Measurements from ENCODE around the gene DLL3.

DLL3 gene

DNA sequence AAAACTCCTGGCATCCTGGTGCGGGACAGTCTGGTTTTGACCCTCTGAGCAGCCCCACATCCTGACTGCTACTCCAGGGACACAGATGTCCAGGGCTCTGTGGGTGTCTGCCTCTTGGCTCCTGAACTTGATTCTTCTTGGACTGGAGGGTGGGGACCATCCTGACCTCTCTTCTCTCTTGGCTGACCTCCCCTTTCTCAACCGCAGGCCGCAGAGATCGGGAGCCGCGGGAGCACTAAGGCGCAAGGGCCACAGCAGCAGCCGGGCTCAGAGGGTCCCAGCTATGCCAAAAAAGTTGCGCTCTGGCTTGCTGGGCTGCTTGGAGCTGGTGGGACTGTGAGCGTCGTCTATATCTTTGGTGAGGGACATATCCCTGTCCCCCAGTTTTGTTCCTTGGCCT, 17.1 kb upstream of the DLL3 start:
- no peak for DNase-seq (ENCODE audit: low read depth in 3 of 3, low spot score in 1 of 3)

DNA sequence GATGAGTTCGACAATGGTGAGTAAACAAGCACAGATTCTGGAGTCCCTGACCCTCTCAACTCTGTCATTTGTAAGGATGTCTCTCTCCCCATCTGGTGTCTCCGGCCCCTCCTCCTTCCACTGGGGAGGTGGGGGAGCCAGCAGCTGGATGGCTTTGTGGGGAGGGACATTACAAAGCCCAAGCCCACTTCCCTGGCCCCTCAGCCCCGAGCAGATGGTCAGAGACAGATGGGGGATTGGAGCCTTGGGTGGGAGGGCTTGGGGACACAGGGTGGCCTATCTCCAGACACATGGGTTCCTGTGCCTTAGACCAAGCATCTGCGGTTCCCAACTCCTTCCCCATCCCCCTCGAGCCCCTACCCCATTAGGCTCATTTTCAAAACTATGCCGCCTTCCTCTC, 15.6 kb upstream of the DLL3 start:
- no peak for DNase-seq (ENCODE audit: low read depth in 3 of 3, low spot score in 1 of 3)

DNA sequence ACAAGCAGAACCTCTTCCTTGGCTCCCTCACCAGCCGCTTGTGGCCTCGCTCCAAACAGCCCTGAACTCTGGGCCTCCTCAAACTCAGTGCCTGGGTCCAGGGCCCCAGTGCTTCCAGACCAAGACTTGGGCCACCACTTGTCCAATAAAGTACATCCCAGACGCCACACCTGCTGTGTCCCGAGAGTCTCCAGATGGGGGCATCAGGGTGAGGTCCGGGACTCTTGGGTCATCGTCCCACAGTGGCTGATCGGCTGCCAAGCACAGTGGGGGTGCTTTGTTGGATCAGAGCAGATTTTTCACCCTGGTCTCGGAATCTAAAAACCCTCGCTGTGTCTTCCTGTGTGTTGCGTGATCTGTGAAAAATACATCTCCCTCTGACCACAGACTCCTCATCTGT, 9.0 kb upstream of the DLL3 start:
- DNase-seq (ENCODE audit: low read depth in 3 of 3, low spot score in 1 of 3) = no peak

DNA sequence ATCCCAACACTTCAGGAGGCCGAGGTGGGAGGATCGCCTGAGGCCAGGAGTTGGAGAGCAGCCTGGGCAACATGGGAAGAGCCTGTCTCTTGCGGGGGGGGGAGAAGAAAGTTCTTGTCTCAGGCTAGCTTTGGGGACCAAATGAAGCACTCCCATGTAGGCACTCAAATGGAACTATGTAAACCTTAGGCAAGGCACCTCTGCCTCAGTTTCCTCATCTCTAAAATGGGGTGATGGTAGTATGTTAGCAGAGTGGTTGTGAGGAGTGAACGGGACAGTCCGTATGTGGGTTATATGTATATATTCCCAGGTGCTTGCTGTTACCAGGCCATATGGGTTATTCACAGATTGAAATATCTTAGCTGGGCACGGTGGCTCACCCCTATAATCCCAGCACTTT, 6.5 kb upstream of the DLL3 start:
- DNase-seq (ENCODE audit: low read depth in 3 of 3, low spot score in 1 of 3) = no peak

DNA sequence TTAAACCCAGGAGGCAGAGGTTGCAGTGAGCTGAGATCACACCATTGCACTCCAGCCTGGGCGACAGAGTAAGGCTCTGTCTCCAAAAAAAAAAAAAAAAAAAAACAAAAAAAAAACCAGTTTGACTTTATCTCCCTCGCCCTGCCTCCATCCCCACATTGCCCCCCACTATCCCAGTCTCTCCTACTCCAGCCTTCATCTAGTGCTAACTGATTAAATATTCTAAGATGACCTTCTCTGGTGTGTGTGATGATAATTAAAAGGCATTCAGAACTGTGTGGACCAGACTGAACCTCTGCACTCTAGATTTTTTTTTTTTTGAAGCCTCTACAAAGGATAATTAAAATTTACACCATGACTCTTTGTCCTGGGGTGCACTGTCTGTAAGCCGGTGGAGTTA, 6.0 kb upstream of the DLL3 start:
- DNase-seq (ENCODE audit: low read depth in 3 of 3, low spot score in 1 of 3) = no peak

DNA sequence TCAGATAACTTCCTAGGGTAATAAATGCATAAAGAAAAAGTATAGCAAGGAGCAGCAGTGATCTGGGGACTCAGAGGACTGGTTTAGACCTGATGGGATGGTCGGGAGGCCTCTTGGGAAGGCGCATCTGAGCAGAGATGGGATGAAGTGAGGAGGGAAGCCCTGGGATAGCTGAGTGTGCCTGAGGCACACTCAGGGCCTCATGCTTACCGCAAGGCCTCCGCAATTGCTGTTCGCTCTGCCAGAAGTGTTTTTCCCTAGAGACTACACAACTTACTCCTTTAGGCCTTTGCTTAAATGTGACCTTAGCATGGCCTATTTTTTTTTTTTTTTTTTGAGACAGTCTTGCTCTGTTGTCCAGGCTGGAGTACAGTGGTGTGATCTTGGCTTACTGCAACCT, 4.1 kb upstream of the DLL3 start:
- DNase-seq (ENCODE audit: low read depth in 3 of 3, low spot score in 1 of 3) = no peak

DNA sequence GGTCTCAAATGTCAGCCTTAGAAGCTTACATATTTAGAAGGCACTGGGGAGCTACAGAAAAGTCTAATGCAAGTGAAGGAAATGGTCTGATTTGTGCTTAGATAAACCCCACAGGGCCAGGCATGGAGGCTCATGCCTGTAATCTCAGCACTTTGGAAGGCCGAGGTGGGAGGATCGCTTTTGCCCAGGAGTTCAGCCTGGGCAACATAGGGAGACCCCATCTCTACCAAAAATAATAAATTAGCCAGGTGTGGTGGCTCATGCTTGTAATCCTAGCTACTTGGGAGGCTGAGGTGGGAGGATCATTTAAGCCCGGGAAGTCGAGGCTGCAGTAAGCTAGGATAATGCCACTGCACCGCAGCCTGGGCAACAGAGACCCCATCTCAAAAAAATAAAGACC, 2.7 kb upstream of the DLL3 start:
- no peak for DNase-seq (ENCODE audit: low read depth in 3 of 3, low spot score in 1 of 3)

DNA sequence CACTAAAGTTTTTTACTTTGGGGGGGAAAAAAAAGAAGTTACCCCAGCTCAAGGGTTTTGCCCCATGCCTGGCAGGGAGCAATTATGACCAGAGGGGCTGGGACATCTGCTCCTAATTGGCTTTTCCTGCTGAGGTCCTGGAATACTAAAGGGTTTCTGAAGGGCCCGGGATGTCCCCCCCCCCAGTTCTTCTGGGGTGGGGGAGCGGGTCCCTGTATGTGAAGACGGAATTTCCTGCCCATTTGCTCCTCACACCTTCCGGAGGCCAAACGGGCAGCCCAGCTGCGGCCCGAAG, 1.1 kb upstream of the DLL3 start:
- DNase-seq (ENCODE audit: low read depth in 3 of 3, low spot score in 1 of 3) = no peak

DNA sequence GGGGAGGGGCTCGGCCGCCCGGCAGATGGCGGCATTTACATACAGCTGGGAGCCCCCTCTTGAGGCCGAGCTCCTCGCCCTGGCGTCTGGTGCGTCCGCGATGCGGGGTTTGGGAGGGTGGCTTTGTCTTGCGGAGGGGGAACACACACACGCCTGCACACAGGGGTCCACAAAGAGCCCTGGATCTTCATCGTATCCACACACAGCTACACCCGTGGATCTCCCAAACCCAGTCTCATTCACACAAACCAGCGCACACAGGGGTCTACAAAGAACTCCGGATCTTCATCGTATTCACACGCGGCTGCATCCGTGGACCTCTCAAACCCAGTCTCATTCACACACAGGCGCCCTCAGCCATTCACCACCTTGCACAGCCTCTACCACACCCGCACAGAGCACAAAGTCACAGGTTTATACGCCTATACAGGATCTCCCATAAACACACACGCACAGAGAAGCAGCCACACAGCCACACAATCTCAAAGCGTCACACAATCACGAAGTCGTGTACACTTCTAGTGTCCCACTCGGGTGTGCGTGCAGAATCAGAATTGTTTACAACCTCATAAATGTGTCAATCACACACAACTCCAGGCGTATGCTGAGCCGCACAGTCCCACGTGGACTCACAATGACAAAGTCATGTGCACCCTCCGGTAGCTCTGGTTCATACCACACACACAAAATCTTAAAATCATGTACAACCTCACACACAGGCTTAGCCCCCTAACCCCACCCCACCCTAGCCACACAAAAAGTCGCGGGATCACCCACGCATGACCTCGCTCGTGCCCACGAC, 550 bp upstream of the DLL3 start:
- no peak for DNase-seq (ENCODE audit: low read depth in 3 of 3, low spot score in 1 of 3)

DNA sequence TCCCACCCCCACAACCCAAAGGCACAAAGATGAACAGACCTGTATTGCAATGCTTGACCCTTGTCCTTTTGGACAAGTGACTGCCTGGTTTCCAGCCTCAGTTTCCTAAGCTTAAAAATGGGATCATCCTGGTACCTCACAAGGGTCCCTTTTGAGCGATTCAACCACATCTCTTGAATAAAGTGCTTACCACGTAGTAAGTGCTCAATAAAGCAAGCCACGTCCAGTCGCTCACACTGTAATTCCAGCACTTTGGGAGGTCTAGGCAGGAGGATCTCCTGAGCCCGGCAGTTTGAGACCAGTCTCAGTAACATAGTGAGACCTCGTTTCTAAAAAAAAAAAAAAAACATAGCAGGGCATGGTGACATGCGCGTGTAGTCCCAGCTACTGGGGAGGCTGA, 1.2 kb downstream of the DLL3 start:
- no peak for DNase-seq (ENCODE audit: low read depth in 3 of 3, low spot score in 1 of 3)

DNA sequence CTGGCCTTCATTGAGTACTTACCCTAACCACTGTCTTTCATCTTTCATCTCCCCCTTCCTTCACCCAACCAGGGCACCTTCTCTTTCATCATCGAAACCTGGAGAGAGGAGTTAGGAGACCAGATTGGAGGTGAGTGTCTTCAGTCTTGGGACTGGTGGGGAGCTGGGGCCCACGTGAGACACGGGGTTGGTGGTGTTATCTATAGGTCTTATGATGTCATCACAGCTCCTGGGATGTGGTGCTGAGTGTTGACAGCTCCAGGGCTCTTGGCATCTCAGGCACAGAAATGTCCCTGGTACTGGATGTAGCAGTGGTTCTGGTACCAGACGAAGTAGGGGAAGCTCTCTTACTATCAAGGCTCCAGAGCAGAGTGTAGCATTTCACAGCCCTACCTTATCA, 1.8 kb downstream of the DLL3 start:
- DNase-seq (ENCODE audit: low read depth in 3 of 3, low spot score in 1 of 3) = no peak

DNA sequence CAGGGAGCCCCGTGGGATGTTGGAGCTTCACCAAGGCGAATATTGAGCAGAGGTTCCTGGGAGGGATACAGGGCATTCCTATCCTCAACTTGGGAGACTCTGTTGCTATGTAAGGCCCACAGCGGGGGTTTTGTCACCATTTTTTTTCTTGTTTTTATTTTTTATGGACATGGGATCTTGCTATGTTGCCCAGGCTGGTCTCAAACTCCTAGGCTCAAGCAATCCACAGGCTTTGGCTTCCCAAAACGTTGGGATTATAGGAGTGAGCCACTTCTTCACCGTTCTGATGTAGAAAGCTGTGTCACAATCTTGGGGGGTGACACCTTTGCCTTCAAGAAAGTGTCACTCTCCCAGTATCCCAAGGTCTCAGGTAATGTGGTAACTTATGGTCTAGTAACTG, 2.6 kb downstream of the DLL3 start:
- DNase-seq (ENCODE audit: low read depth in 3 of 3, low spot score in 1 of 3) = no peak

DNA sequence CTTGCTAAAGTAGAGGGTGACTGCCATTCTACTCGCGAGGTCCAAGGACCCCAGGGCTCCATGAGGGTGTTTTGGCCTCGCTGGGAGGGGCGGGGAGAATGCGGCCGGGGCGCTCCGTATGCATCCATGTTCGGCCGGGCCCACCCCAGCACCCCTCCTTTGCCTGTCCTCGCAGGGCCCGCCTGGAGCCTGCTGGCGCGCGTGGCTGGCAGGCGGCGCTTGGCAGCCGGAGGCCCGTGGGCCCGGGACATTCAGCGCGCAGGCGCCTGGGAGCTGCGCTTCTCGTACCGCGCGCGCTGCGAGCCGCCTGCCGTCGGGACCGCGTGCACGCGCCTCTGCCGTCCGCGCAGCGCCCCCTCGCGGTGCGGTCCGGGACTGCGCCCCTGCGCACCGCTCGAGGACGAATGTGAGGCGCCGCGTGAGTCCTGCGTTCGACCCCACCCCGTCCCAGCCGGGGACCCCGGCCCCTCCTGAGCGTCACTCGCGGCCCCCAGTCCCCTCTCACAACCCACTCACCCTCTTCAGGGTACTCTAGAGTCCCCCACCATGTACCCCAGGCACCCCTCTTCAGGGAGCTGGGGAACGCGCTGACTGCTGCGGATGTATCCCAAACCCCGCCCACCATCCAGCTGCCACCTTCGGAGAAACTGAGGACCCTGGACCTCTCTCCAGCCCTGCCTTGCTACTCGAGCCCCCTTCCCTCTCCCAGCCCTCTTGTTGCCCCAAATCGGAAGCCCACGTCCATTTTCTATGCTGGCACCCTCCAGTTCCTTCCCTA, 4.1 kb downstream of the DLL3 start:
- DNase-seq (ENCODE audit: low read depth in 3 of 3, low spot score in 1 of 3) = peak; percentile 37 to 76 (median 54)

DNA sequence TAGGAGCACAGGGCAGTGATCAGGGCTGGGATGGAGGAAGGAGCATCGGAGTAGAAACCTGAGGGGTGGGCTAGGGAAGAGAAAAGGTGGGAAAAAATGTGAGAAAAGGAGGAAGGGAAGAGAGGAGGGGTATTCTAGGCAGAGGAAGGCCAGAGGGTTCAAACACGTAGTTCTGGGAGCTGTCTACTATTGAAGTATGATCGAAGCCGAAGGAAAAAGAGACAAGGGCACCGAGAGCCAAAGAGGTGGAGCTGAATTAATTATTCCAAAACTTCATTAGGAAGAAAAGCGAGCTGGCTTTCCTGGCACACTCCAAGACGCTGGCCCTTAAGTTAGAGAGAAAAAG, 7.8 kb downstream of the DLL3 start:
- no peak for DNase-seq (ENCODE audit: low read depth in 3 of 3, low spot score in 1 of 3)

DNA sequence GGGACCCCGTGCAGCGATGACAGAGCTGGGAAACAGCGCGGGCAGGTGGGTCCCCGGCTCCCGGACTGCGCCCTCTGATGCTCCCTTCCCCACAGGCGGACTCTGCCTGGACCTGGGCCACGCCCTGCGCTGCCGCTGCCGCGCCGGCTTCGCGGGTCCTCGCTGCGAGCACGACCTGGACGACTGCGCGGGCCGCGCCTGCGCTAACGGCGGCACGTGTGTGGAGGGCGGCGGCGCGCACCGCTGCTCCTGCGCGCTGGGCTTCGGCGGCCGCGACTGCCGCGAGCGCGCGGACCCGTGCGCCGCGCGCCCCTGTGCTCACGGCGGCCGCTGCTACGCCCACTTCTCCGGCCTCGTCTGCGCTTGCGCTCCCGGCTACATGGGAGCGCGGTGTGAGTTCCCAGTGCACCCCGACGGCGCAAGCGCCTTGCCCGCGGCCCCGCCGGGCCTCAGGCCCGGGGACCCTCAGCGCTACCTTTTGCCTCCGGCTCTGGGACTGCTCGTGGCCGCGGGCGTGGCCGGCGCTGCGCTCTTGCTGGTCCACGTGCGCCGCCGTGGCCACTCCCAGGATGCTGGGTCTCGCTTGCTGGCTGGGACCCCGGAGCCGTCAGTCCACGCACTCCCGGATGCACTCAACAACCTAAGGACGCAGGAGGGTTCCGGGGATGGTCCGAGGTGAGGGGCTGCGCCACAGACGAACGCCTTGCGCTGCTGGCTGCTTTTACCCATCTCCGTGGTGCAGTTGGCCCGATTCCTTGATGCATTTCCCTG, 8.4 kb downstream of the DLL3 start:
- DNase-seq (ENCODE audit: low read depth in 3 of 3, low spot score in 1 of 3) = peak in 1 of 3 donors; percentile 44

DNA sequence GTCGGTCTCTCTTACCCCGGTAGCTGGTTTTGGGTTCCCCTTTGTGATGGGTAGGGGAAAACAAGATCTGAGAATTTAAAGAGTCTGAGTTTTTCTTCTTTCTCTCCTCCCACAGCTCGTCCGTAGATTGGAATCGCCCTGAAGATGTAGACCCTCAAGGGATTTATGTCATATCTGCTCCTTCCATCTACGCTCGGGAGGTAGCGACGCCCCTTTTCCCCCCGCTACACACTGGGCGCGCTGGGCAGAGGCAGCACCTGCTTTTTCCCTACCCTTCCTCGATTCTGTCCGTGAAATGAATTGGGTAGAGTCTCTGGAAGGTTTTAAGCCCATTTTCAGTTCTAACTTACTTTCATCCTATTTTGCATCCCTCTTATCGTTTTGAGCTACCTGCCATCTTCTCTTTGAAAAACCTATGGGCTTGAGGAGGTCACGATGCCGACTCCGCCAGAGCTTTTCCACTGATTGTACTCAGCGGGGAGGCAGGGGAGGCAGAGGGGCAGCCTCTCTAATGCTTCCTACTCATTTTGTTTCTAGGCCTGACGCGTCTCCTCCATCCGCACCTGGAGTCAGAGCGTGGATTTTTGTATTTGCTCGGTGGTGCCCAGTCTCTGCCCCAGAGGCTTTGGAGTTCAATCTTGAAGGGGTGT, 9.1 kb downstream of the DLL3 start:
- no peak for DNase-seq (ENCODE audit: low read depth in 3 of 3, low spot score in 1 of 3)

DNA sequence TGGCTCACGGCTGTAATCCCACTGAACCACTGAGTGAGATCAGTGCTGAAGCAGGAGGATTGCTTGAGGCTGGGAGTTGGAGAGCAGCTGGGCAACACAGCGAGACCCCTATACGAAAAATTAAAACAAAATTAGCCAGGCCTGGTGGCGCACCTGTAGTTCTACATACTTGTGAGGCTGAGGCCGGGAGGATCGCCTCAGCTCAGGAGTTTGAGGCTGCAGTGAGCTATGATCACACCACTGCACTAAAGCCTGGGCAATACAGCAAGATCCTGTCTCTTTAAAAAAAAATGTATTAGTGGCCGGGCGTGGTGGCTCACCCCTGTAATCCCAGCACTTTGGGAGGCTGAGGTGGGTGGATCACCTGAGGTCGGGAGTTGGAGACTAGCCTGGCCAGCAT, 9.9 kb downstream of the DLL3 start:
- no peak for DNase-seq (ENCODE audit: low read depth in 3 of 3, low spot score in 1 of 3)

DNA sequence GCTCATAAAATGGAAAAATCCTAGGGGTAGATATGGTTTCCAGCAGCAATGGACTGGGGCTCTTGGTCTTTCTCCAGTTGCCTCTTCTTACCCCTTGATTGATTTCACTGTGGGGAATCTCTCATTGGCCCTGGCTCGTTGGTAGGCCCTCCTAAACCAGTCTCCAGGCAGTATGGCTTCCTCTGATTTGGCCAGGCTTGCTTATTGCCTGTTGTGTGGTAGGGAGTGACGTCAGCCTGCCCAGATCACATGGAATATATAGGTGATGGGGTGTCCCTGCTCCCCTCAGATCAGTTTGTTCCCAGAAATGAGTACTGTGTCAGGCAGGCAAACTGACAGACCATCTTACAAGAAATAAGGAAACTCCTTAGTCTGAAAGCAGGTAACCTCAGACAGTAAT, 10.5 kb downstream of the DLL3 start:
- no peak for DNase-seq (ENCODE audit: low read depth in 3 of 3, low spot score in 1 of 3)

DNA sequence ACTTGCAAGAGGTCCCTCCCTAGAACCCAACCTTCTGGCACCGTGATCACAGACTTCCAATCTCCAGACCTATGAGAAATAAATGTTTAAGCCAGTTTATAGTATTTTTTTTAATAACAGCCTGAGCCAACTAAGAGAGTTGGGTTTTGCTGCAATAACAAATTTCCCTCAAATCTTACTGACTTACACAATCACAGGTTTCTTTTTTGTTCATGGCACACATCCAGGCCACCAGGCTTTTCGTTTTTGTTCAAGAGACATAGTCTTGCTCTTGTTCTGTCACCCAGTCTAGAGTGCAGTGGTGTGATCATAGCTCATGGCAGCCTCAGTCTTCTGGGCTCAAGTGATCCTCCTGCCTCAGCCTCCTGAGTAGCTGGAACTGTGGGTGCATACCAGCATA, 14.2 kb downstream of the DLL3 start:
- no peak for DNase-seq (ENCODE audit: low read depth in 3 of 3, low spot score in 1 of 3)

DNA sequence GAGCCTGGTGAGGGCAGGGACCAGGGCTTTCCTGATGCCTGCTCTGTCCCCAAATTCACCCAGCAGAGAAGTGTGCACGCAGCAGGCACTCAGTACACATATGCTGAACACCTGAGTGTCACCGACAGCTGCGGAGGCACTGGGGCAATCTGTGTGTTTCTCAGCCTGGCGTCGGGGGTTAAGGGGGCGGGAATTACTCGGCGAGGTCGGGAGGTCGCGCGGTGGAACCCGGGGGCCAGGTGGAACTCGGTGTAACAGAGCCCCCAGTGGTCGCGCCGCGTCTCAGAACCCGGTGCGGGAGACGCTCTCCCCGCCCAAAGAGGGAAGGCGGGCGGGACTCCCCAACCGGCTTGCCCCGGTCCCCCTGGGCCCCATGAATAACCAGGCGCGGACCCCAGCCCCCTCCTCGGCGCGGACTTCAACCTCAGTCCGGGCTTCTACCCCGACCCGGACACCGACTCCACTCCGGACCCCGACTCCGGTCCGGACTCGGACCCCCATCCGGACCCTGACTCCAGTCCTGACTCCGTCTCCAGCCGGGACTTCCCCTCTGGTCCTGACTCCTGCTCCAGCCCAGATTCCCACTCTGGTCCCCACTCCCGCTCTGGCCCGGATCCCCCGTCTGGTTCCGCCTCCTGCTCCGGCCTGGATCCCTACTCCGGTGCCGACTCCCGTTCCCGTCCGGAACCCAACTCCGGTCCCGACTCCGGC, 16.2 kb downstream of the DLL3 start, which contains the start of gene SELENOV:
SELENOV (plus strand) TSS at position 300 of the 711 bp plus-strand sequence; CDS start at position 374, 74 bp downstream.
- DNase-seq (ENCODE audit: low read depth in 3 of 3, low spot score in 1 of 3) = no peak

DNA sequence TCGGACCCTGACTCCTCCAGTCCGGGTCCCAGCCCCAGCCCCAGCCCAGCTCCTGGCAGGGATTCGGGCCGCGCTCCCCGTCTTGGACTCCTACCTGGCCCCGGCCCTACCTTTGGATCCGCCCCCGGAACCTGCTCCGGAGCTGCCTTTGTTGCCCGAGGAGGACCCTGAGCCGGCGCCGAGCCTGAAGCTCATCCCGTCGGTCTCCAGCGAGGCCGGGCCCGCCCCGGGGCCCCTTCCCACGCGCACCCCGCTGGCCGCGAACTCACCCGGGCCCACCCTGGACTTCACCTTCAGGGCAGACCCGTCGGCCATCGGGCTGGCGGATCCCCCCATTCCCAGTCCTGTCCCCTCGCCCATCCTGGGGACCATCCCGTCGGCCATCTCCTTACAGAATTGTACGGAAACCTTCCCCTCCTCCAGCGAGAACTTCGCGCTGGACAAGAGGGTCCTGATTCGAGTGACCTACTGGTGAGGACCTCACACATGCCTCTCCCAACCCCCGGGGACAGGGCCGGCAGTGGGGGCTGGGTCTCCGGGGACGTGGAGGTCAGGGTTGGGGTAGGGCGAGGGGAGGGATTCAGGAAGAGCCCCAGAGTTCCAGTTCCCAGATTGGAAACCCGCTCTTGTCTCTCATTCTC, 16.9 kb downstream of the DLL3 start:
- DNase-seq (ENCODE audit: low read depth in 3 of 3, low spot score in 1 of 3) = no peak
